ENCODE measurements around the gene LRRTM4.

LRRTM4 gene

DNA sequence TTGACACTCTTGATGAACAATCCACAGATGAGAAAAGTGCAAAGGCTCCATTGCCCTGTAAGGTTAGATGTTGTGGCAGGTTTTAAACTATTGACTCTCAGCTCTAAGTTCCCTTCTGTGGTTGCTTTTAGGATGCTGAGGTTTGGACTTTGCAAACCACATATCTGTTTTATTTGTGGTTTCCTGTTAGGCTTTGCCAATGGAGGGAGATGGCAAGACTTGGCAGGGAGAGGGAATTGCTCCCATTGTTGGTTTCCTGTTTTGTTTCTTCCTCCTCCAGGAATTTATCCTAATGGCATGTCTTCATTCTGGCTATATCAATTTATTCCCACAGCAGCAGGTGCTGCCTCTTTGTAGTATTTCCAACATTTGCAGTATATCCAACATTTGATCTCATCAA, 772.3 kb downstream of the LRRTM4 start:
- no peak for TF ChIP-seq SIN3A (IDR thresholded peaks at IDR 0.05; ENCODE audit: borderline replicate concordance, insufficient read depth, low read length)
- TF ChIP-seq TAF1 (IDR thresholded peaks at IDR 0.05; ENCODE audit: borderline replicate concordance, insufficient read depth, low read length), result no peak
- TF ChIP-seq POLR2AphosphoS5 (IDR thresholded peaks at IDR 0.05; ENCODE audit: low read depth, low read length), result no peak
- TF ChIP-seq FOXP2 (optimal IDR thresholded peaks at IDR 0.05; ENCODE audit: borderline replicate concordance, extremely low read depth, extremely low read length, insufficient read depth), result no peak
- TF ChIP-seq, protein P1, sequence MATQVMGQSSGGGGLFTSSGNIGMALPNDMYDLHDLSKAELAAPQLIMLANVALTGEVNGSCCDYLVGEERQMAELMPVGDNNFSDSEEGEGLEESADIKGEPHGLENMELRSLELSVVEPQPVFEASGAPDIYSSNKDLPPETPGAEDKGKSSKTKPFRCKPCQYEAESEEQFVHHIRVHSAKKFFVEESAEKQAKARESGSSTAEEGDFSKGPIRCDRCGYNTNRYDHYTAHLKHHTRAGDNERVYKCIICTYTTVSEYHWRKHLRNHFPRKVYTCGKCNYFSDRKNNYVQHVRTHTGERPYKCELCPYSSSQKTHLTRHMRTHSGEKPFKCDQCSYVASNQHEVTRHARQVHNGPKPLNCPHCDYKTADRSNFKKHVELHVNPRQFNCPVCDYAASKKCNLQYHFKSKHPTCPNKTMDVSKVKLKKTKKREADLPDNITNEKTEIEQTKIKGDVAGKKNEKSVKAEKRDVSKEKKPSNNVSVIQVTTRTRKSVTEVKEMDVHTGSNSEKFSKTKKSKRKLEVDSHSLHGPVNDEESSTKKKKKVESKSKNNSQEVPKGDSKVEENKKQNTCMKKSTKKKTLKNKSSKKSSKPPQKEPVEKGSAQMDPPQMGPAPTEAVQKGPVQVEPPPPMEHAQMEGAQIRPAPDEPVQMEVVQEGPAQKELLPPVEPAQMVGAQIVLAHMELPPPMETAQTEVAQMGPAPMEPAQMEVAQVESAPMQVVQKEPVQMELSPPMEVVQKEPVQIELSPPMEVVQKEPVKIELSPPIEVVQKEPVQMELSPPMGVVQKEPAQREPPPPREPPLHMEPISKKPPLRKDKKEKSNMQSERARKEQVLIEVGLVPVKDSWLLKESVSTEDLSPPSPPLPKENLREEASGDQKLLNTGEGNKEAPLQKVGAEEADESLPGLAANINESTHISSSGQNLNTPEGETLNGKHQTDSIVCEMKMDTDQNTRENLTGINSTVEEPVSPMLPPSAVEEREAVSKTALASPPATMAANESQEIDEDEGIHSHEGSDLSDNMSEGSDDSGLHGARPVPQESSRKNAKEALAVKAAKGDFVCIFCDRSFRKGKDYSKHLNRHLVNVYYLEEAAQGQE (IDR thresholded peaks at IDR 0.05; ENCODE audit: insufficient read depth in 1 of 2, low read depth in 2 of 2, low read length in 2 of 2), result no peak

DNA sequence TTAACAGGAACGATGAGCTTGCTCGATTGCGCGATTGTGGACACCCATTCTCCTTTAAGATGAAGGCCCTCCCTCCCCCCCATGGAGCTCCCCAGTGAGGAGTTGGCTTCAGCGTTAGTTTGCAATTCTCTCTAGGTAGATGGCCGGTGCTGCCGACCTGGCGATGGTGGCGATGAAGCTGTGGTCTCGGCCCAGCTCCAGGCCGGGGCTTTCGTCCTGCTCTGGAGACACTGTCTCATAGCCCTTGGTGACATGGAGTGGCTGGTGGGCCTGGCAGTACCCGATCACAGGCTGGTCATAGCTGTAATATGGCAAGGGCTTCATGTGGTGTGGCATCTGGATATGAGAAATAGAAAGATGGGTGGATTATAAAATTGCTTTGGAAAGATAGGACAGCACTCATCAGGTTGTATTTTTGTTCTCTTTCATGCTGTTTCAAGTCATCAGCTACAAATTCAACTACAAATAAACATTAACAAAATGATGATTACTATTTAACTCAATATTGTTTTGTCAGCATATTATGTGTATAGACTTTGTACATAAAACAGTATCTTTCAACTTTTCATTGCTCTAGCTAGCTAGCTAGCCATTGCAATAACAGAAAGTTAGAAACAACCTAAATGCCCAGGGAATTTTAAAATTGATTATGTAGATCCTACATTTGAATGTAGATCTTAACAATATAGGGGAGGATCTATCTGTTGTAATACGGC, 773.4 kb downstream of the LRRTM4 start:
- TF ChIP-seq, protein P1 (IDR thresholded peaks at IDR 0.05; ENCODE audit: insufficient read depth in 1 of 2, low read depth in 2 of 2, low read length in 2 of 2), result no peak
- TF ChIP-seq POLR2AphosphoS5 (IDR thresholded peaks at IDR 0.05; ENCODE audit: low read depth, low read length) (no peak), SIN3A (IDR thresholded peaks at IDR 0.05; ENCODE audit: borderline replicate concordance, insufficient read depth, low read length) (no peak), FOXP2 (optimal IDR thresholded peaks at IDR 0.05; ENCODE audit: borderline replicate concordance, extremely low read depth, extremely low read length, insufficient read depth) (no peak), TAF1 (IDR thresholded peaks at IDR 0.05; ENCODE audit: borderline replicate concordance, insufficient read depth, low read length) (no peak)

DNA sequence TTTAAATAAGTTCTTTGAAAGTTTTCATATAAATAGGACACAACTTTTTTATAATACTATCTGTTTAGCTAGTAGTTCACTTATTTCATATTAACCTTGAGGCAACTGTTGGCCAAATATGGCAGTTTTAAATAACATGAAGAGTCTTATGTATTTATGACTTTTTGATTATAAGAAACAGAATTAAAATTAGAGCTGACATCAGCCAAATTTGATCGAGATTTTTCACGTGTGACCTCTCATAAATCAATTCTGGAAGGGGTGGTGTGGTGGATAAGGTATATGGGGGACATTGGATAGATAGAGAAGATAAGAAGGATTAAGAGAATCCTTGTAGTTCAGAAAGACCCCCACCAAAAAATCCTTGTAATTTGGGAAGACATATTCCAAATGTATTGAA, 776.6 kb downstream of the LRRTM4 start:
- TF ChIP-seq TAF1 (IDR thresholded peaks at IDR 0.05; ENCODE audit: borderline replicate concordance, insufficient read depth, low read length), result no peak
- no peak for TF ChIP-seq SIN3A (IDR thresholded peaks at IDR 0.05; ENCODE audit: borderline replicate concordance, insufficient read depth, low read length)
- TF ChIP-seq FOXP2 (optimal IDR thresholded peaks at IDR 0.05; ENCODE audit: borderline replicate concordance, extremely low read depth, extremely low read length, insufficient read depth), result no peak
- TF ChIP-seq POLR2AphosphoS5 (IDR thresholded peaks at IDR 0.05; ENCODE audit: low read depth, low read length), result no peak

DNA sequence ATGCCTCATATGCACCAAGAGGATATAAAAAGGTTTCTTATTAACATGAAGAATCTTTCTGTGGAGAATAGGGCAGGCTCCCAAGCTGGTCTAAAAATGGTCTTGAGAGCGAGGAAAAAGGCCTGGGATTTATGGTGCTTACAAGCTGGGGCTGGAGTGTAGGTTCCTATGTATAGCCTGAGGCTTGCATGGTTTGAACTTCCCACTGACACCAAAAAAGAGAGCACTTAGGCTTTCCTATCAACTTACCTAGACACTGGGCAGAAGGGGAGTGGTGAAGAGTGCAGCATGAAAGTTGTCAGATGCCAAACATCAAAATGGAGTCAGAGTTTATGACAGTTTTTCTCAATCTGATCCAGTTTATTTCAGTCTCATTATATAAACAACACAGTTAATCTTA, 784.6 kb downstream of the LRRTM4 start:
- TF ChIP-seq, protein P1 (IDR thresholded peaks at IDR 0.05; ENCODE audit: insufficient read depth in 1 of 2, low read depth in 2 of 2, low read length in 2 of 2), result no peak
- TF ChIP-seq TAF1 (IDR thresholded peaks at IDR 0.05; ENCODE audit: borderline replicate concordance, insufficient read depth, low read length), result no peak
- no peak for TF ChIP-seq POLR2AphosphoS5 (IDR thresholded peaks at IDR 0.05; ENCODE audit: low read depth, low read length)

DNA sequence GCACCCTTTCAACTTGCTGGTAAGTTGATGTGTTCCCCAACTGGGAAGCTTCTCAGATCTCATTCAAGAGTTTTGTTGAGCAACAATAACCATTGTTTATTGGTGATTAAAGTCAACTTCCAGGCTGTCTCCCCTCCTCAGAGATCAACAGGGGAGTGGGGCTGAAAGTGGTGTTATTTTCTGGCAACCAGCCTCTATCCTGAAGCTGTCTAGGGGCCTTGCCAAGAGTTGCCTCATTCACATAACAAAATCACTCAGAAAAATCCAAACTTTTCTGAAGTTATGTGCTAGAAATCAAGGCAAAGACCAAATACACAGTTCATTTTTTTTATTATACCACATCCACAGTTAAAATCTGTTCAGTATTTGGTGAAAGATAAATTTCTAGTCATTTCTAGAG, 788.4 kb downstream of the LRRTM4 start:
- no peak for TF ChIP-seq TAF1 (IDR thresholded peaks at IDR 0.05; ENCODE audit: borderline replicate concordance, insufficient read depth, low read length)

DNA sequence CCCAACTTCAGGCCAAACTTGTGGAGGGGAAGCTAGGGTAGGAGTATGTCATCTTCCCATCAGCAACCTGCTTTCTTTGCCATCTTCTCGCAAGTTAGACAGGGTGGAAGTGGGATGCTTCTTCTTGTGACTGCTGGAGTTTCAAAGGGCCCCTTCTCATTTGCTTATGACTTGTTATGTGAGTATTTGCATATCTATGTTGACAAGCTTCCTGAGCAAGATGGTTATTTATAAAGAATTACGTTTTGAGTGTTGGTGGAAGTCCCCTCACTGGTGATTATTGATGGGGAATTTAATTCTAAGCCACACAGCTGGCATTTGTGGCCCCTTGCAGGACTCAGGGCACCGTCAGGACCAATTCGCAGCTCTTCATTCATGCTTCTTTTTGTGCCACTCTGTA, 791.0 kb downstream of the LRRTM4 start:
- TF ChIP-seq TAF1 (IDR thresholded peaks at IDR 0.05; ENCODE audit: borderline replicate concordance, insufficient read depth, low read length), result no peak
- no peak for TF ChIP-seq SIN3A (IDR thresholded peaks at IDR 0.05; ENCODE audit: borderline replicate concordance, insufficient read depth, low read length)
- no peak for TF ChIP-seq POLR2AphosphoS5 (IDR thresholded peaks at IDR 0.05; ENCODE audit: low read depth, low read length)
- TF ChIP-seq, protein P1 (IDR thresholded peaks at IDR 0.05; ENCODE audit: insufficient read depth in 1 of 2, low read depth in 2 of 2, low read length in 2 of 2), result no peak
- TF ChIP-seq FOXP2 (optimal IDR thresholded peaks at IDR 0.05; ENCODE audit: borderline replicate concordance, extremely low read depth, extremely low read length, insufficient read depth), result no peak
